KOPT-K1 (cell line): ENCODE results near the gene CRYGS.
"Not testable (repeated sequence)": the region's sequence is repeated elsewhere in the genome, so short reads cannot be mapped to it uniquely, and the experiment has no call there.

ENCODE experiments used
- H3K27ac ChIP-seq: fragments of 200-600 bp; sonication (generic); 2 replicates; pipeline ENCODE4 v1.5.1; 2016; ENCODE audit warnings: antibody characterized with exemption, mild to moderate bottlenecking, low read depth, low read length; ENCODE audit not compliant: poor library complexity, severe bottlenecking
- H3K36me3 ChIP-seq: fragments of 200-600 bp; sonication (generic); 2 replicates; pipeline ENCODE4 v1.5.1; 2017; ENCODE audit warnings: antibody characterized with exemption, mild to moderate bottlenecking, low read length, moderate library complexity; ENCODE audit not compliant: insufficient read depth
- H3K9me3 ChIP-seq: fragments of 200-600 bp; sonication (generic); 2 replicates; pipeline ENCODE4 v1.5.1; 2017; ENCODE audit warnings: antibody characterized with exemption, low read length, mild to moderate bottlenecking; ENCODE audit not compliant: insufficient read depth, poor library complexity, severe bottlenecking

CRYGS gene

DNA sequence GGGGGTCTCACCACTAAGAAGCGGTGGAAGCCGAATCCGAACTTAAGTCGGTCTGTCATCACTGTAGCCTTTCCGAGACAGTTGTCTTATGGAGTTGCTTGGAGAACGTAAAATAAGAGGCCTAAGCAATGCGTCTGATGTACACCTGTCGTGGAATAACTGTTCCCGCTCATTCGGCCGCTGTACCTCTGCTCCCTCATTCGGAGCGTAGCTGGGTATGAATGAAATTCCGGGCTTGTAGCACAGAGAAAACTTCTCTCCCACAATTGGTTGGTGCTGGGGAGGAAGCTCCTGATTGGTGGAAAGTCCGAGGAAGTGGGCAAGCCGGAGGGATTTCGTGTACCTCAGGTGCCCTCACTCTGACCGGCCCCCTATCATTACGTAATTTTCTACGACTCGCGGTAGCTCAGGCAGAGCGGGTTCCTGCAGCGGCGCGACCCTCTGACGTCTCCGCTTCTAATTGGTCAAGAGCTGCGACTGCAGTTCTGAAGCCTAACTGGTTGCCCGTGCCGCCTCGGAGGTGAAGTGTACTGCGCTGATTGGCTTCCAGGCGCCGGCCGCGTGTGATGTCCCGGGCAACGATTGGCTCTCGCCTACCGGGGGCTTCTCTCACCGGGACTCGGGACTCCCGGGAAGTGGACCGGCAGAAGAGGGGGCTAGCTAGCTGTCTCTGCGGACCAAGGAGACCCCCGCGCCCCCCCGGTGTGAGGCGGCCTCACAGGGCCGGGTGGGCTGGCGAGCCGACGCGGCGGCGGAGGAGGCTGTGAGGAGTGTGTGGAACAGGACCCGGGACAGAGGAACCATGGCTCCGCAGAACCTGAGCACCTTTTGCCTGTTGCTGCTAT is 26.1 kb upstream of the CRYGS start, which contains the start of gene DNAJB11:
Gene DNAJB11, plus strand, starts transcription at position 625 of the 845 bp plus-strand sequence. Its CDS starts 178 bp downstream, at position 803.
- Histone ChIP-seq H3K27ac (peak within 1 kb of the TSS; percentile 76), H3K36me3 (peaks cover 35% of the 10 kb centered on the region)

GRCh38 chr3:186569779-186570095 is 25.6 kb upstream of the CRYGS start:
- peak overlapping the region; percentile 76 for H3K27ac ChIP-seq
- H3K9me3 ChIP-seq = no peaks in the 10 kb centered on the region

More for the DNA sequence above, 26.1 kb upstream of the CRYGS start, which contains the start of gene DNAJB11:
- H3K9me3 ChIP-seq = no peaks in the 10 kb centered on the region

GRCh38 chr3:186569361-186569760 is 25.2 kb upstream of the CRYGS start:
- H3K9me3 ChIP-seq = not testable (repeated sequence)
- peak overlapping the region; percentile 76 for H3K27ac ChIP-seq
- peaks cover 25% of the 10 kb centered on the region for H3K36me3 ChIP-seq

More at GRCh38 chr3:186569779-186570095, 25.6 kb upstream of the CRYGS start:
- H3K36me3 ChIP-seq = peaks cover 29% of the 10 kb centered on the region

DNA sequence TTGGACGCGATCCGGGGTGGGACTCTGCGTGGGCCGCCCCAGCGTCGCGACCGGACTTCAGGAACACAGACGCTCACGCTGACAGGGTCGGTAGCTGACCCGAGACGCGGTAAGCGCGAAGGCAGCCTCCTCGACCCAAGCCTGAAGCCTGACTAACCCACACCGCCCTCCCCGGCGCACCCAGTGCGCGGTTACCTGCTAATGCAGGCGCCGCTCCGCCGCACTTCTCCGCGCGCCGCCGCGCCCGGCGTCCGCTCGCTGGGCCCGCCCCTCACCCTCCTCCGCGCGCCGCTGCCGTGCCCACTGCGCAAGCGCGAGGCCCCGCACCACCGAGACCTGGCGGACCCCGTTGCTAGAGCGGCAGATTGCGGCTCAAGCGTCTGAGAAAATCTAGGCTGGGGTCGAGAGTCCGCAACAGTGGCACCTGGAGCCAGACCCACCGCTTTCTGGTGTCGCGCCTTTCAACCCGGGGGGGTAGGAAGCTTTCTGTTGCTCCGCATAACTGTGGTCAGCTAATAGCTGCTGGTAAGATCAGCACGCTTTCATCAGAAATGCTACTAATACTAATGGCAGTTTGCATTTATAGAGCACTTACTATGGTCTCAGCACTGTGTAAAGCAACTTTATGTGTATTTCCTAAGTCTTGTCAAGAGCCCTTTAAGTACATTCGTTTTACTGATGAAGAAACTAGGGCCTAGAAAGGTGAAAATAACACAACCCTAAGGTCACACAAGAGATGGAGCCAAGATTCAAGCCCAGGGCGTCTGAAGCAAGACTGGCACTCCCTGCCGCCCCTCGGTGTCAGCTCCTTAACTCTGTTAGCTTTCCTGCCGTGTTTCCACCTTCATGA is 23.1 kb upstream of the CRYGS start, which contains the start of gene TBCCD1:
Gene TBCCD1, minus strand, starts transcription at position 268 of the 850 bp plus-strand sequence. CDS start 3,010 bp downstream, outside the sequence.
- Histone ChIP-seq H3K9me3 (no peaks in the 10 kb centered on the region), H3K36me3 (peaks cover 19% of the 10 kb centered on the region), H3K27ac (peak within 1 kb of the TSS; percentile 85)

DNA sequence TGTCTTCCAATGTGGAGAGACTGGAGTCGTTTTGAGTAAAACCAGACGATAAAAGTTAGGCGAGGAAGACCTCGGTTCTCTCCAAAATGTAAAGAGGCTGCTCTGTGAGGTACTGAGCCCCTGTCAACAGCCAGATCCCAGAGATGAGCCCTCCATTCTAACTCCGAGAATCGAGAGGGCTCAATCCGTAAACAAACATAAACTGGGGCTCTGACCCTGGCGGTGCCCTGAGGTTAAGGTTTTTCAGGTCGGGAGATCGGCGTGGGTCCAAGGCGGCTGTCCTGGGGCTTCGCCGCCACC is 22.5 kb upstream of the CRYGS start:
- Histone ChIP-seq H3K9me3 (no peaks in the 10 kb centered on the region), H3K27ac (peak overlapping the region; percentile 85), H3K36me3 (peaks cover 19% of the 10 kb centered on the region)

DNA sequence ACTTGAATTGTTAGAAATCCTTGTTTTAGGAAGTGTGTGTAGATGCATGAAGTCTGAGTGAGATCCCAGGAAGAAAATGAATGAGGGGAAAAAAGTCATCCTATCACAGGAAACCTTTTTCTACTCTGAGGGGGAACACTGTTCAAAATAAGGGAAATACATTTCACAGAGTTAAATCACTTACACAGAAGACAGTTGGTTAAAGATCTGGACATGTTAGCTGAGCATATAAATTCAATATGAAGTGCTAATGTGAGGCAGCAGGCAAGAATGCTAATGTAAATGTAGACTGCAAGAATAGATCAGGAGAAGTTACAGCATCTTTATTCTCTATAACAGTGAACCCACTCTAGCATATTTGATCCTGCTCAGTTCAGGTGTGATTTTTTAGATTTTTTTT is 20.4 kb upstream of the CRYGS start:
- Histone ChIP-seq H3K9me3 (no peaks in the 10 kb centered on the region), H3K36me3 (peaks cover 31% of the 10 kb centered on the region), H3K27ac (no peak overlapping the region)

GRCh38 chr3:186552408-186553031 is 8.3 kb upstream of the CRYGS start:
- Histone ChIP-seq H3K27ac (no peak overlapping the region), H3K36me3 (peaks cover 80% of the 10 kb centered on the region), H3K9me3 (no peaks in the 10 kb centered on the region)

DNA sequence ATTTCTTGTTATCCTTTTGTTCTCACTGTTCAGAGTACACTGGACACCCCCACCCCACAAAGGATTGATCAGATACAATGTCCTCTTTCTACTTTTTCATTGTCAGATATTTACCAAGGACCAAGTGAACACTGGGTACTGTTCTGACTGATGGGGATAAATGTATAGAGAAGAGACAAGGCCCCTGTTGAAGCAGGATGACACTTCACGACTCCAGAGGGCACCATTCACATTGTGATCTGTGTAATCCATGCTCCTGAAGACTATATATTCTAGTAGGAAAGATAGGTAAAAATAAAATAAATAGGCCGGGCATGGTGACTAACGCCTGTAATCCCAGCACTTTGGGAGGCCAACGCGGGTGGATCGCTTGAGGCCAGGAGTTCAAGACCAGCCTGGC is 7.2 kb upstream of the CRYGS start:
- Histone ChIP-seq H3K9me3 (no peaks in the 10 kb centered on the region), H3K27ac (no peak overlapping the region), H3K36me3 (peaks cover 77% of the 10 kb centered on the region)

DNA sequence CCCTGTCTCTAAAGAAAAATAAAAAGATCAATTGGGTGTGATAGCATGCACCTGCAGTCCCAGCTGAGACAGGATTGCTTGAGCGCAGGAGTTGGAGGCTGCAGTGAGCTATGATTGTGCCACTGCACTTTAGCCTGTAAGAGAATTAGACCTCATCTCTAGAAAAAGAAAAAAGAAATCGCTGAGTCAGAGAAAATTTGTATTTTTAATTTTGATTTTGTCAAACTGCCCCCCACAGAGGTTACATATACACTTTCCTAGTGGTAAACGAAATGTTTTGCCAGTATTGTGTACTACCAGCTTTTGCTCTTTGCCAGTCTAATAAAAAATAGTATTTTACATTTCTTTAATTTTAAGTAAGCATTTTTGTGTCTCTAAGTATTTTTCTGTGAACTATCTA is 5.3 kb upstream of the CRYGS start:
- H3K27ac ChIP-seq = peak overlapping the region; percentile 55
- H3K9me3 ChIP-seq = no peaks in the 10 kb centered on the region
- peaks cover 67% of the 10 kb centered on the region for H3K36me3 ChIP-seq

DNA sequence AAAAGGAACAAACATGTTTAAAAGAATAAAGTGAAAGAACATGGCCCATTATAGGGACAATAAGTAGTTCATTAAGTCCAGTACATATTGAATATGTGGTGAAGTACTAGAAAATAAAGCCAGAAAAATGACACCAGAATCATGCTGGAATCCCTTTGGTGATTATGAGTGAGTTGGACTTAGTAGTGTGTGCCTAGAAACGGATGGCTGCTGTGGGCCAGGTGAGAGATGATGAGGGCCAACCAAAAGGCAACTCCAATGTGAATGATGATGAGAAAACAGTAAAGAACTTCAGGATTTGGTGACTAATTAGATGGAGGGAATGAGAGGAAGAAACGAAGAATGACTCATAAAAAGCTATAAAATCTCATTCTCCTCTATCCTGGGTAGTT is 3.3 kb downstream of the CRYGS start:
- no peaks in the 10 kb centered on the region for H3K9me3 ChIP-seq
- H3K27ac ChIP-seq = no peak overlapping the region
- peaks cover 14% of the 10 kb centered on the region; the same call in 1 of the 2 replicates for H3K36me3 ChIP-seq

- H3K36me3 ChIP-seq = peaks cover 14% of the 10 kb centered on the region; the same call in 1 of the 2 replicates
- no peak overlapping the region for H3K27ac ChIP-seq
- no peaks in the 10 kb centered on the region for H3K9me3 ChIP-seq
Measured at GRCh38 chr3:186540221-186540834, 3.9 kb downstream of the CRYGS start.

GRCh38 chr3:186538779-186539178 is 5.4 kb downstream of the CRYGS start:
- Histone ChIP-seq H3K36me3 (peaks cover 3% of the 10 kb centered on the region; the same call in 1 of the 2 replicates), H3K9me3 (no peaks in the 10 kb centered on the region), H3K27ac (no peak overlapping the region)

DNA sequence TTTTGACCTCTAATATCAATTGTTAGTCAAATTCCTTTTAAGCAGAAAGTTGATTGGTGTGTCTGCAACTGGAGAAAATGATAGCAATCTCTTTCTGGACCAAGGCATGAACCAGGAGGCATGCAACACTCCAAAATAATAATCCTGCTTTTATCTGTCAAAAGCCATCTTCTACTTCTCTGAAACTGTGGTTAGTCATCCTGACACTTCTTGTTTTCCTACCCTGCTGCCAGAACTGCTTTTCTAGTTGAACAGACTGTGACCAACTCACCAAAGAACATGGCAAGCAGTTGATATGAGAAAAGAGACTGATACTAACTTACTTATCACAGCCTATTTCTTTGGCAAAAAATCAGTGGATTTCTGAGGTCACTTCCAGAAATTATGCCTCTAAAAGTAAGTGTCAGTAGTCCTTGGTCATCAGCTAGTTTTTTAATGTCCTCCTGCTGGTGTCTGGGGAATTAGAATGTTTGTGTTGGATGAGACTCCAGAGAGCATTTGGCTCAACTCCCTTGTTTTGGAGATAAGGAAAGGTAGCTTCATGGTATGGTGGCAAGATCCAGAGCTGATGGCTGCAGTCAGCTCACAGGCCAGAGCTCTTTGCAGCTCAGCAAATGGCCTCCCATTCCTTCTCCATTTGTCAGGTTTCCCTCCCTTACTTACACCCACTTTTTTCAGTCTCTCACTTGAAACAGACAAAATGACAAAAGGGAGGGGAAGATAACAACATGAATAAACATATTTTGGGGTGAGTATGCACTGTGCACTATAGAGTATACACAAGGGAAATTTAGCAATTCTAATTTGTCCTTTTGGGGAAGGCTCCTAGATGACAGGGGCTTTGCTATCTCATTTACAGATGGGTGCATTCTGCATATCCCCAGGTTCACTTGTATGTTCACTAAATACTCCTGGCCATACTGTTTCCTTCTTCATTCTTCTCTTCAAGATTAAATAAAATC is 7.0 kb downstream of the CRYGS start:
- no peaks in the 10 kb centered on the region for H3K36me3 ChIP-seq
- no peak overlapping the region for H3K27ac ChIP-seq
- H3K9me3 ChIP-seq = no peaks in the 10 kb centered on the region
